Fibroblast of lung (primary cell): ENCODE measurements around the gene CTBP1. TPM values are rescaled to one million over a fixed set of nuclear protein-coding genes. Genes with fewer than 3 reads are reported as not detected.

Experiments used
- DNase-seq, 2 donors: peaks; one replicate each; pipeline versions ENCODE4 v3.0.0 to v3.0.0-alpha.2; 2010; ENCODE audit warnings: low read depth in 2 of 2
- H2AFZ ChIP-seq: 2 replicates; pipeline ENCODE4 v1.5.1; 2012; ENCODE audit warnings: low read length, control low read depth, inconsistent platforms
- H3K27ac ChIP-seq: 2 replicates; pipeline ENCODE4 v1.5.1; 2011; ENCODE audit warnings: low read length, control low read depth; ENCODE audit not compliant: insufficient read depth
- H3K27me3 ChIP-seq: 2 replicates; pipeline ENCODE4 v1.5.1; 2011; ENCODE audit warnings: mild to moderate bottlenecking, low read length; ENCODE audit not compliant: control insufficient read depth, insufficient read depth
- H3K36me3 ChIP-seq: 2 replicates; pipeline ENCODE4 v1.5.1; 2011; ENCODE audit warnings: low read length; ENCODE audit not compliant: control insufficient read depth, insufficient read depth
- H3K4me1 ChIP-seq: 2 replicates; pipeline ENCODE4 v1.5.1; 2011; ENCODE audit warnings: low read length; ENCODE audit not compliant: control insufficient read depth, insufficient read depth; ENCODE audit errors: extremely low read depth
- H3K4me2 ChIP-seq: 2 replicates; pipeline ENCODE4 v1.5.1; 2011; ENCODE audit warnings: low read length, control low read depth; ENCODE audit not compliant: insufficient read depth; ENCODE audit errors: extremely low read depth
- H3K4me3 ChIP-seq, 4 experiments: fragments of 200-600 bp in 1 of 4; sonication (generic) in 1 of 4; replicated peaks in 1 of 4; 2 replicates each; pipeline ENCODE4 v1.5.1; 2011 to 2016; ENCODE audit warnings: low read length in 4 of 4, low read depth in 3 of 4, mild to moderate bottlenecking in 3 of 4, control low read depth in 2 of 4, inconsistent platforms in 1 of 4, mixed read lengths in 1 of 4; ENCODE audit not compliant: insufficient read depth in 1 of 4; ENCODE audit errors: control extremely low read depth in 1 of 4
- H3K79me2 ChIP-seq: 2 replicates; pipeline ENCODE4 v1.5.1; 2012; ENCODE audit warnings: mild to moderate bottlenecking, low read length, inconsistent platforms; ENCODE audit not compliant: control insufficient read depth, insufficient read depth
- H3K9ac ChIP-seq: 2 replicates; pipeline ENCODE4 v1.5.1; 2011; ENCODE audit warnings: mild to moderate bottlenecking, low read length, control low read depth; ENCODE audit not compliant: insufficient read depth
- H3K9me3 ChIP-seq: 2 replicates; pipeline ENCODE4 v1.5.1; 2012; ENCODE audit warnings: low read depth, low read length; ENCODE audit not compliant: control insufficient read depth, insufficient read depth
- H4K20me1 ChIP-seq: 2 replicates; pipeline ENCODE4 v1.5.1; 2011; ENCODE audit warnings: low read length; ENCODE audit not compliant: control insufficient read depth, insufficient read depth; ENCODE audit errors: extremely low read depth
- CTCF ChIP-seq, 2 donors: IDR thresholded peaks in 1 of 2; conservative IDR thresholded peaks in 1 of 2; 1 replicate in 1 of 2; 2 replicates in 1 of 2; pipeline ENCODE4 v1.5.1; 2011 to 2012; ENCODE audit warnings: low read length in 2 of 2, control low read depth in 1 of 2, inconsistent platforms in 1 of 2, low read depth in 1 of 2, mild to moderate bottlenecking in 1 of 2
- EZH2 ChIP-seq: IDR thresholded peaks from 2 replicates; pipeline ENCODE4 v1.5.1; 2012; ENCODE audit warnings: low read length, control low read depth, mild to moderate bottlenecking; ENCODE audit errors: missing control alignments
- polyA plus RNA-seq, 2 donors: library from polyadenylated mRNA; depleted of rRNA in 1 of 2; stranded (reverse) in 1 of 2; unstranded in 1 of 2; fragments of >200 nt; gene quantifications; 2 replicates each; pipeline ENCODE4 v1.2.1, GENCODE V29; 2011 to 2012; ENCODE audit warnings: missing spikeins in 1 of 2
- total RNA-seq: library from RNA; depleted of rRNA; stranded (reverse); fragments of >200 nt; gene quantifications from 2 replicates; pipeline ENCODE4 v1.2.1, GENCODE V29; 2014

CTBP1 gene
- total and polyA plus RNA-seq, 2 donors (not counting 1 experiment from before 2014, with no cell fraction given), result 78.2 to 249 TPM

- no peak for TF ChIP-seq EZH2
- TF ChIP-seq CTCF (conservative IDR thresholded peaks at IDR 0.05 in 1 of 2, IDR thresholded peaks at IDR 0.05 in 1 of 2; ENCODE audit: low read depth in 1 of 2, low read length in 2 of 2), result no peak
- Histone ChIP-seq H3K27me3 (no peaks in the 10 kb centered on the region), H3K27ac (no peak overlapping the region), H3K79me2 (peaks cover 22% of the 10 kb centered on the region), H4K20me1 (no peaks in the 10 kb centered on the region), H2AFZ (no peak overlapping the region), H3K9ac (no peak overlapping the region), H3K9me3 (no peaks in the 10 kb centered on the region), H3K4me2 (no peak overlapping the region), H3K4me3 (no peak overlapping the region), H3K4me1 (peaks cover 4% of the 10 kb centered on the region), H3K36me3 (peaks cover 5% of the 10 kb centered on the region)
- no peak for DNase-seq
These were observed 2.8 kb upstream of the CTBP1 start for GRCh38 chr4:1251773-1252066.

GRCh38 chr4:1250921-1251772 is 2.2 kb upstream of the CTBP1 start:
- Histone ChIP-seq H3K36me3 (peaks cover 8% of the 10 kb centered on the region), H3K27me3 (no peaks in the 10 kb centered on the region), H3K4me3 (no peak overlapping the region), H4K20me1 (no peaks in the 10 kb centered on the region), H2AFZ (no peak overlapping the region), H3K79me2 (peaks cover 28% of the 10 kb centered on the region), H3K27ac (no peak overlapping the region), H3K9ac (no peak overlapping the region), H3K4me2 (no peak overlapping the region), H3K4me1 (peaks cover 10% of the 10 kb centered on the region), H3K9me3 (no peaks in the 10 kb centered on the region)
- TF ChIP-seq CTCF (conservative IDR thresholded peaks at IDR 0.05 in 1 of 2, IDR thresholded peaks at IDR 0.05 in 1 of 2; ENCODE audit: low read depth in 1 of 2, low read length in 2 of 2), result no peak
- no peak for TF ChIP-seq EZH2
- no peak for DNase-seq

- Histone ChIP-seq H4K20me1 (no peaks in the 10 kb centered on the region), H3K9me3 (no peaks in the 10 kb centered on the region), H3K9ac (no peak overlapping the region), H3K27me3 (no peaks in the 10 kb centered on the region), H3K4me2 (no peak overlapping the region), H3K79me2 (peaks cover 35% of the 10 kb centered on the region), H3K4me3 (no peak overlapping the region), H3K36me3 (peaks cover 9% of the 10 kb centered on the region), H2AFZ (no peak overlapping the region), H3K4me1 (peaks cover 11% of the 10 kb centered on the region), H3K27ac (no peak overlapping the region)
- DNase-seq, result no peak
- no peak for TF ChIP-seq CTCF (conservative IDR thresholded peaks at IDR 0.05 in 1 of 2, IDR thresholded peaks at IDR 0.05 in 1 of 2; ENCODE audit: low read depth in 1 of 2, low read length in 2 of 2)
- TF ChIP-seq EZH2, result no peak
These were observed 1.5 kb upstream of the CTBP1 start for GRCh38 chr4:1250527-1250812.
